Hepatic stellate cell (primary cell): ENCODE results near the gene AUTS2.

Source experiments
- DNase-seq: peaks from one replicate; pipeline ENCODE4 v3.0.0; 2011; ENCODE audit warnings: low spot score

Gene AUTS2

DNA sequence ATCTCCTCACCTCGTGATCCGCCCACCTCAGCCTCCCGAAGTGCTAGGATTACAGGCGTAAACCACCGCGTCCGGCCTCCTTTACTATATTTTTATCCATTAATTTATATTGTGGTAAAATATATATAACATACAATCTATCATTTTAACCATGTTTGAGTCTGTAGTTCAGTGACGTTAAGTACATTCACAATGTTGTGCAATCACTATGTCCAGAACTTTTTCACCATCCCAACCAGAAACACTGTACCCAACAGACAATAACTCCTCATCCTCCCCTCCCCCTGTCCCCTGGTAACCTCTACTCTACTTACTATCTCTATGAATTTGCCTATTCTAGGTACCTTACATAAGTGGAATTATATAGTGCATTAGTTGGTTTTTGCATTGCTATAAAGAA lies 1236.1 kb downstream of the AUTS2 start:
- DNase-seq: no peak

DNA sequence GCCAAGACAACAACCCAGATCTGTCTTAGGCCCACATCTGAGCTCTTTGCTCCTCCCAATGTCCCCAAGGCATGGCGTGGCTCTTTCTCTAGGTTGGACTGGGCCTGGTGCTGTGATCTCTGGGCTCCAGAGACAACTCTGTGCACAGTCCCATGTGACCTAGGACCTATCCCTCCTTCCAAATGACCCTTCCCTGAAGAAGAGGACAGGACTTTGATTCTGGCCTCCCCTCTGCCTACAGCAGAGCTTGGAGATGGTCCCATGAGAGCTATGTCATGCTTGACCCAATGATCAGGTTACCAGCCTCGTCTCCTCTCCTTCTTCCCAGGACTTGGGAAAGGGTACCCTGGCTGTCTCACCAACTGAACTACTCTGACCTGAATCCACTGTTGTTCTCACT lies 1237.4 kb downstream of the AUTS2 start:
- no peak for DNase-seq

DNA sequence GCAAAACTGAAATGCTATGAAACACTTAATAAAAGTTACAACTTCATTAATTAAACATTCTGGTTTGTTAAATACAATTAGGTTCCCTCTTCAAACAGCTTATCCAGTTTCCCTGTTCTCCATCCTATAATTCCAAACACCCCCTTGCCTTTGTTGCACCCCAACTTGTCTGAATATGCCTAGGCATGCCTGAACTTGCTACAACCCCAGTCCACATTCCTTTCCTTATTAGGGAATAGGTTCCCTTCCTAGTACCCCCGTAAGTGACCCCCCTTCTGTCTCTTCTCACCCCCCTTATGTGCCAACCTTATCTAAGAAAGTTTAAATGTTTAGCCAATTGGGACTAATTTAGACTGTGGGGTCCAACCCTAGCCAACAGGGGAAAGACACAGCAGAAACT lies 1238.0 kb downstream of the AUTS2 start:
- DNase-seq: no peak

DNA sequence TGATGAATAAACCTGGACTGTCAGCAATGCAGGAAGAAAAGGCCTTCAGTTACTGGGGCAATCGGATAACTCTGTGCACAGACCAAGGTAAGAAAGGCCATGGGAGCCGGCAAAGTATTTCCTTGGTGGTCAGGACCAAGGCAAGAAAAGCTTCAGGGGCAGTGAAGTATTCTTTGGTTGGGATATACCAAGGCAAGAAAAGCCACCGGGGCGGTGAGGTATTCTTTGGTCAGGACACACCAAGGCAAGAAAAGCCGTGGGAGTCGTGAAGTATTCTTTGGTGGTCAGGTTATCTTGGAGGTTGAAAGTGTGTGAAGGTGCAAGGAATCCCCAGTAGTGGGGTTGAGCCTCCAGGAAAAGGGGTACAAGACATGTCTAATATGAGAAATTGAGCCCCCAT lies 1238.7 kb downstream of the AUTS2 start:
- DNase-seq: no peak

DNA sequence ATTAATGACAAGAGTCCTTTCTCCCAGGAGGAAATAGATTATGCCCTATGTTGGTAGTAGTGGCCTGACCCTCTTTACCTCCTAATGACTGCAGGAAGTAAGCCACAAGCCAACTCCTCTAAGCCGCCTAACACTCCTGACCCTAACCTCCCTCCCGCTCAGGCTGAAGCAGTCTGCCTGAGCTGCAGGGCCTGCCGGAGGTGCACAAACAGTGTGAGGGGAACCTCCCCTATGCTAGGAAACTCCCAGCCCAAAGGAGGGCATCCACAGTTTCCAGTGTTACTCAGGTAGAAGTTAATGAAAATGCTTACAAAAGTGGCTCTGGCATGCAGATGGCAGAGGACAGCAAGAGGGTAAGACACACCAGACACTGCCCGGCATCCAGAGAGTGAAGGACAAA lies 1239.3 kb downstream of the AUTS2 start:
- DNase-seq: no peak

DNA sequence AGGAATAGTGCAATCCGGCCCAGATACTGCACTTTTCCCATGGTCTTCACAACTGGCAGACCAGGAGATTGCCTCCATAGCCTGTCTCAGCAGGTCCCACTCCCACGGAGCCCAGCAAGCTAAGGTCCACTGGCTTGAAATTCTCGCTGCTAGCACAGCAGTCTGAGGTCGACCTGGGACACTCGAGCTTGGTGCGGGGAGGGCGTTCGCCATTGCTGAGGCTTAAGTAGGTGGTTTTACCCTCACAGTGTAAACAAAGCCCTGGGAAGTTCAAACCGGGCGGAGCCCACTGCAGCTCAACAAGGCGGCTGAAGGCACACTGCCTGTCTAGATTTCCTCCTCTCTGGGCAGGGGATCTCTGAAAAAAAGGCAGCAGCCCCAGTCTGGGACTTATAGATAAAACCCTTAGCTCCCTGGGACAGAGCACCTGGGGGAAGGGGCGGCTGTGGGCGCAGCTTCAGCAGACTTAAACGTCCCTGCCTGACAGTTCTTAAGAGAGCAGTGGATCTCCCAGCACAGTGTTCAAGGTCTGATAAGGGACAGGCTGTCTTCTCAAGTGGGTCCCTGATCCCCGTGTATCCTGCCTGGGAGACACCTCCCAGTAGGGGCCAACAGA lies 1240.1 kb downstream of the AUTS2 start:
- DNase-seq: no peak
